K562 (cell line): ENCODE data around the gene MLYCD.
A peak's percentile ranks its signal among the peaks of the same experiment; 100 is the strongest.

Source experiments
- CBX2 ChIP-seq: fragments of 200-600 bp; sonication (generic); IDR thresholded peaks from one replicate; pipeline ENCODE4 v1.6.1; 2012; ENCODE audit warnings: mild to moderate bottlenecking, low read length, inconsistent platforms; ENCODE audit not compliant: insufficient read depth, poor library complexity, severe bottlenecking
- CTCF ChIP-seq, 3 experiments: IDR thresholded peaks in 2 of 3; conservative IDR thresholded peaks in 1 of 3; 2 replicates each; pipeline ENCODE4 v1.5.1; 2011 to 2012; ENCODE audit warnings: low read length in 3 of 3, mild to moderate bottlenecking in 3 of 3, control low read depth in 2 of 3, improper control_type of control experiment in 1 of 3, inconsistent platforms in 1 of 3, low read depth in 1 of 3, mixed read lengths in 1 of 3, moderate library complexity in 1 of 3; ENCODE audit not compliant: insufficient read depth in 2 of 3
- EZH2 ChIP-seq: IDR thresholded peaks from 2 replicates; pipeline ENCODE4 v1.6.1; 2012; ENCODE audit warnings: low read depth, mild to moderate bottlenecking, inconsistent platforms, low read length, borderline replicate concordance
- GATA2 ChIP-seq: sonication (generic); formaldehyde crosslinking; IDR thresholded peaks from 2 replicates; pipeline ENCODE4 v1.4.0; 2020; ENCODE audit warnings: mild to moderate bottlenecking, missing genetic modification reagents
- NR2C2 ChIP-seq, 2 experiments: fragments of 200-800 bp in 1 of 2; sonication (Bioruptor generic) in 1 of 2; sonication (generic) in 1 of 2; formaldehyde crosslinking in 1 of 2; IDR thresholded peaks; 2 replicates each; pipeline versions ENCODE4 v1.6.1 to v1.8.0; 2016 to 2022; ENCODE audit warnings: mild to moderate bottlenecking in 1 of 2, missing compliant biosample characterization in 1 of 2, missing genetic modification characterization in 1 of 2, missing genetic modification reagents in 1 of 2
- YY1 ChIP-seq, 3 experiments: IDR thresholded peaks; 2 replicates each; pipeline ENCODE4 v1.6.1; 2011; ENCODE audit warnings: low read length in 2 of 3, mild to moderate bottlenecking in 2 of 3, moderate library complexity in 2 of 3, borderline replicate concordance in 1 of 3, control low read depth in 1 of 3, low read depth in 1 of 3; ENCODE audit not compliant: insufficient read depth in 3 of 3, insufficient replicate concordance in 2 of 3, control insufficient read depth in 1 of 3, insufficient read length in 1 of 3; ENCODE audit errors: extremely low read depth in 1 of 3
- ZFP36 ChIP-seq: fragments of 150-350 bp; IDR thresholded peaks from 2 replicates; pipeline ENCODE4 v1.6.1; 2018; ENCODE audit warnings: low read length, low read depth; ENCODE audit not compliant: partially characterized antibody
- ZNF143 ChIP-seq: sonication (generic); formaldehyde crosslinking; IDR thresholded peaks from 2 replicates; pipeline ENCODE4 v1.9.0; 2022; ENCODE audit warnings: mild to moderate bottlenecking, missing genetic modification reagents
- ZNF778 ChIP-seq: fragments of 450-650 bp; formaldehyde crosslinking; IDR thresholded peaks from 2 replicates; pipeline ENCODE4 v1.4.0; 2020; ENCODE audit warnings: mild to moderate bottlenecking, moderate library complexity
- TF ChIP-seq, protein P1 (sequence below): sonication (generic); formaldehyde crosslinking; IDR thresholded peaks from 2 replicates; pipeline ENCODE4 v1.9.0; 2022; ENCODE audit warnings: mild to moderate bottlenecking, missing genetic modification reagents

GRCh38 chr16:83887080-83887479 is 11.8 kb upstream of the MLYCD start:
- TF ChIP-seq CTCF (IDR thresholded peaks at IDR 0.05 in 2 of 3, conservative IDR thresholded peaks at IDR 0.05 in 1 of 3; ENCODE audit: insufficient read depth in 2 of 3, low read depth in 1 of 3, low read length in 3 of 3), result peak; percentile 41 to 52 (median 46)
- TF ChIP-seq, protein P1, sequence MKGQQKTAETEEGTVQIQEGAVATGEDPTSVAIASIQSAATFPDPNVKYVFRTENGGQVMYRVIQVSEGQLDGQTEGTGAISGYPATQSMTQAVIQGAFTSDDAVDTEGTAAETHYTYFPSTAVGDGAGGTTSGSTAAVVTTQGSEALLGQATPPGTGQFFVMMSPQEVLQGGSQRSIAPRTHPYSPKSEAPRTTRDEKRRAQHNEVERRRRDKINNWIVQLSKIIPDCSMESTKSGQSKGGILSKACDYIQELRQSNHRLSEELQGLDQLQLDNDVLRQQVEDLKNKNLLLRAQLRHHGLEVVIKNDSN (CRISPR knock-in tag), result no peak
- no peak for TF ChIP-seq YY1 (IDR thresholded peaks at IDR 0.05; ENCODE audit: borderline replicate concordance in 1 of 3, control insufficient read depth in 1 of 3, extremely low read depth in 1 of 3, insufficient read depth in 3 of 3, insufficient read length in 1 of 3, insufficient replicate concordance in 2 of 3, low read depth in 1 of 3, low read length in 2 of 3)
- TF ChIP-seq ZNF143 (CRISPR knock-in tag), result no peak
- no peak for TF ChIP-seq EZH2
- no peak for TF ChIP-seq CBX2
- no peak for TF ChIP-seq ZFP36
- no peak for TF ChIP-seq ZNF778
- no peak for TF ChIP-seq NR2C2 (CRISPR knock-in tag; IDR thresholded peaks at IDR 0.05)
- TF ChIP-seq NR2C2 (tag; IDR thresholded peaks at IDR 0.05), result no peak
- TF ChIP-seq GATA2 (CRISPR knock-in tag), result no peak
